ENCODE data around the gene GPRIN1. TPM values are rescaled to one million over a fixed set of nuclear protein-coding genes. Genes with fewer than 3 reads are reported as not detected.

Gene GPRIN1
- total RNA-seq, 4 donors from 2014 or later: 0.37 to 1.9 (median 0.90) TPM

- no peak for TF ChIP-seq CTCF (IDR thresholded peaks at IDR 0.05)
- ATAC-seq (ENCODE audit: low FRiP score) (no peak), DNase-seq (ENCODE audit: low spot score) (no peak)
Measured at GRCh38 chr5:176549871-176550270, 60.1 kb downstream of the GPRIN1 start.

- ATAC-seq (ENCODE audit: low FRiP score) (no peak), DNase-seq (ENCODE audit: low spot score) (no peak)
- TF ChIP-seq CTCF (IDR thresholded peaks at IDR 0.05): no peak
Measured at GRCh38 chr5:176548967-176549444, 61.0 kb downstream of the GPRIN1 start, which contains the start of gene CDHR2. Gene CDHR2 (plus strand): TSS chr5:176549342. CDS start chr5:176565353, 16,011 bp downstream.

- TF ChIP-seq CTCF (IDR thresholded peaks at IDR 0.05): no peak
Measured at GRCh38 chr5:176547802-176548201, 62.2 kb downstream of the GPRIN1 start.

More at GRCh38 chr5:176547802-176548201, 62.2 kb downstream of the GPRIN1 start:
- no peak for ATAC-seq (ENCODE audit: low FRiP score)
- no peak for DNase-seq (ENCODE audit: low spot score)

Small RNAs within 50 kb of the gene (small RNA-seq; reads per million reads assigned to genes)
- not detected for gene MIR4281
- gene RF00019: not detected
- gene RN7SL684P: not detected

Other genes with a start within 250 kb of the GPRIN1 start
- 100 to 1,000 TPM in 1 of 4 donors, 10 to 100 TPM in 3; 77.0 to 103 (median 85.6) TPM for gene KIAA1191, start 248.4 kb downstream of the GPRIN1 start, total RNA-seq
- gene ARL10, start 244.7 kb downstream of the GPRIN1 start, total RNA-seq: 10 to 100 TPM in 1 of 4 donors, 1 to 10 TPM in 3; 4.2 to 12.1 (median 6.7) TPM
- 10 to 100 TPM in 3 of 4 donors, 1 to 10 TPM in 1; 6.1 to 84.7 (median 24.3) TPM for gene NOP16, start 221.6 kb downstream of the GPRIN1 start, total RNA-seq
- 100 to 1,000 TPM; 105 to 134 (median 116) TPM for gene HIGD2A, start 221.4 kb downstream of the GPRIN1 start, total RNA-seq
- 100 to 1,000 TPM; 119 to 171 (median 128) TPM for gene CLTB, start 193.6 kb downstream of the GPRIN1 start, total RNA-seq
- gene FAF2, start 161.8 kb downstream of the GPRIN1 start, total RNA-seq: 10 to 100 TPM; 27.6 to 31.1 (median 27.8) TPM
- gene RNF44, start 72.8 kb downstream of the GPRIN1 start, total RNA-seq: 10 to 100 TPM in 3 of 4 donors, 1 to 10 TPM in 1; 7.4 to 24.4 (median 10.8) TPM
- not detected for gene CDHR2, start 60.8 kb downstream of the GPRIN1 start, total RNA-seq
- gene SNCB, start 20.4 kb upstream of the GPRIN1 start, total RNA-seq: not detected
- gene EIF4E1B, start 20.5 kb upstream of the GPRIN1 start, total RNA-seq: not detected
- gene TSPAN17, start 37.3 kb upstream of the GPRIN1 start, total RNA-seq: 10 to 100 TPM in 3 of 4 donors, 1 to 10 TPM in 1; 8.9 to 16.9 (median 15.1) TPM
- under 1 TPM in 3 of 4 donors, not detected in 1; 0.12 to 0.75 (median 0.28) TPM for gene UNC5A, start 200.4 kb upstream of the GPRIN1 start, total RNA-seq